Measurements from ENCODE around the gene TCF25. TPM values are rescaled to one million over a fixed set of nuclear protein-coding genes. Genes with fewer than 3 reads are reported as not detected.

TCF25 gene
- total RNA-seq, 1 experiment from 2014 or later = 155 TPM

GRCh38 chr16:89922884-89923639 is 49.7 kb downstream of the TCF25 start, which contains the start of gene TUBB3:
Gene TUBB3, plus strand, starts transcription at chr16:89923342. Its CDS starts 60 bp downstream, at chr16:89923402.
- Mint-ChIP-seq H3K9me3 (no peaks in the 10 kb centered on the region), H3K4me1 (peaks cover 19% of the 10 kb centered on the region), H3K4me3 (peak within 1 kb of the TSS; percentile 88), H3K36me3 (no peaks in the 10 kb centered on the region), H3K27me3 (ENCODE audit: low read depth) (peaks cover 36% of the 10 kb centered on the region), H3K27ac (no peak within 1 kb of the TSS)
- ATAC-seq (peak; percentile 17), DNase-seq (ENCODE audit: low spot score) (peak; percentile 85)
- POLR2A ChIA-PET = interaction anchor here (0.9 to 2.8 kb wide), 5 partner anchors 13 to 50 kb away, joined by 3 to 14 read pairs (median 7); partner anchors contain the start of genes DEF8 and TCF25
- CTCF ChIA-PET = interaction anchor here (0.6 to 5.7 kb wide), 13 partner anchors 13 to 366 kb away, joined by 3 to 70 read pairs (median 6); partner anchors contain the start of genes DBNDD1, DEF8 and TCF25
- TF ChIP-seq ZNF416 (CRISPR knock-in tag; IDR thresholded peaks at IDR 0.05) = peak; percentile 53; the same call in 1 of the 2 replicates
- TF ChIP-seq GABPB1 (CRISPR knock-in tag; IDR thresholded peaks at IDR 0.05) = peak; percentile 60
- TF ChIP-seq ETV6 (CRISPR knock-in tag; IDR thresholded peaks at IDR 0.05) = peak; percentile 69; the same call in 1 of the 2 replicates
- peak; percentile 71; the same call in 1 of the 2 replicates for TF ChIP-seq KAT7 (CRISPR knock-in tag; IDR thresholded peaks at IDR 0.05; ENCODE audit: borderline replicate concordance)
- no peak for TF ChIP-seq NFATC4 (CRISPR knock-in tag; IDR thresholded peaks at IDR 0.05)
- TF ChIP-seq FOXJ3 (CRISPR knock-in tag; IDR thresholded peaks at IDR 0.05; ENCODE audit: borderline replicate concordance) = no peak
- peak; percentile 71; the same call in 1 of the 2 replicates for TF ChIP-seq ZNF671 (CRISPR knock-in tag; IDR thresholded peaks at IDR 0.05)
- 0 out of 2 replicates have a peak, but pooled peaks have one; percentile 60 for TF ChIP-seq CREM (CRISPR knock-in tag; IDR thresholded peaks at IDR 0.05)
- peak; percentile 70; the same call in 1 of the 2 replicates for TF ChIP-seq TP53 (CRISPR knock-in tag; IDR thresholded peaks at IDR 0.05)
- TF ChIP-seq NFYB (CRISPR knock-in tag; conservative IDR thresholded peaks at IDR 0.05; ENCODE audit: low read depth) = peak; percentile 70
- TF ChIP-seq PRRX2 (CRISPR knock-in tag; IDR thresholded peaks at IDR 0.05) = no peak
- 0 out of 2 replicates have a peak, but pooled peaks have one; percentile 13 for TF ChIP-seq ZBTB43 (CRISPR knock-in tag; IDR thresholded peaks at IDR 0.05)
- peak; percentile 44; the same call in 1 of the 2 replicates for TF ChIP-seq TCF7 (CRISPR knock-in tag; IDR thresholded peaks at IDR 0.05; ENCODE audit: low read depth)
- peak; percentile 70; the same call in 1 of the 2 replicates for TF ChIP-seq FOXP4 (CRISPR knock-in tag; IDR thresholded peaks at IDR 0.05)
- peak; percentile 92 for TF ChIP-seq SP1 (CRISPR knock-in tag; conservative IDR thresholded peaks at IDR 0.05)
- no peak for TF ChIP-seq ESRRA (CRISPR knock-in tag; IDR thresholded peaks at IDR 0.05; ENCODE audit: borderline replicate concordance)
- TF ChIP-seq, protein P1, sequence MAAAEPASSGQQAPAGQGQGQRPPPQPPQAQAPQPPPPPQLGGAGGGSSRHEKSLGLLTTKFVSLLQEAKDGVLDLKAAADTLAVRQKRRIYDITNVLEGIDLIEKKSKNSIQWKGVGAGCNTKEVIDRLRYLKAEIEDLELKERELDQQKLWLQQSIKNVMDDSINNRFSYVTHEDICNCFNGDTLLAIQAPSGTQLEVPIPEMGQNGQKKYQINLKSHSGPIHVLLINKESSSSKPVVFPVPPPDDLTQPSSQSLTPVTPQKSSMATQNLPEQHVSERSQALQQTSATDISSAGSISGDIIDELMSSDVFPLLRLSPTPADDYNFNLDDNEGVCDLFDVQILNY (CRISPR knock-in tag; IDR thresholded peaks at IDR 0.05) = 0 out of 2 replicates have a peak, but pooled peaks have one; percentile 43

- Mint-ChIP-seq H3K27me3 (ENCODE audit: low read depth) (peaks cover 33% of the 10 kb centered on the region), H3K9me3 (no peaks in the 10 kb centered on the region), H3K4me1 (peaks cover 17% of the 10 kb centered on the region), H3K4me3 (peak overlapping the region; percentile 63), H3K27ac (no peak overlapping the region), H3K36me3 (no peaks in the 10 kb centered on the region)
- DNase-seq (ENCODE audit: low spot score) (peak; percentile 64), ATAC-seq (peak; percentile 4)
- ChIA-PET CTCF (interaction anchor here (0.6 to 5.7 kb wide), 14 partner anchors 14 to 282 kb away, joined by 3 to 70 read pairs (median 5); partner anchors contain the start of genes DBNDD1, DEF8 and TCF25), POLR2A (interaction anchor here (0.6 to 2.8 kb wide), 5 partner anchors 10 to 92 kb away, joined by 3 to 14 read pairs (median 7); partner anchors contain the start of genes DEF8 and TCF25)
- TF ChIP-seq SMAD3 (CRISPR knock-in tag; IDR thresholded peaks at IDR 0.05; ENCODE audit: borderline replicate concordance) = no peak
- TF ChIP-seq NFE2L1 (CRISPR knock-in tag; IDR thresholded peaks at IDR 0.05) = no peak
- no peak for TF ChIP-seq TEAD4 (CRISPR knock-in tag; IDR thresholded peaks at IDR 0.05)
- no peak for TF ChIP-seq FOXK1 (CRISPR knock-in tag; IDR thresholded peaks at IDR 0.05)
- TF ChIP-seq ESRRA (CRISPR knock-in tag; IDR thresholded peaks at IDR 0.05; ENCODE audit: borderline replicate concordance) = no peak
- no peak for TF ChIP-seq ZNF416 (CRISPR knock-in tag; IDR thresholded peaks at IDR 0.05)
- no peak for TF ChIP-seq ERG (CRISPR knock-in tag; IDR thresholded peaks at IDR 0.05)
- TF ChIP-seq, protein P2, sequence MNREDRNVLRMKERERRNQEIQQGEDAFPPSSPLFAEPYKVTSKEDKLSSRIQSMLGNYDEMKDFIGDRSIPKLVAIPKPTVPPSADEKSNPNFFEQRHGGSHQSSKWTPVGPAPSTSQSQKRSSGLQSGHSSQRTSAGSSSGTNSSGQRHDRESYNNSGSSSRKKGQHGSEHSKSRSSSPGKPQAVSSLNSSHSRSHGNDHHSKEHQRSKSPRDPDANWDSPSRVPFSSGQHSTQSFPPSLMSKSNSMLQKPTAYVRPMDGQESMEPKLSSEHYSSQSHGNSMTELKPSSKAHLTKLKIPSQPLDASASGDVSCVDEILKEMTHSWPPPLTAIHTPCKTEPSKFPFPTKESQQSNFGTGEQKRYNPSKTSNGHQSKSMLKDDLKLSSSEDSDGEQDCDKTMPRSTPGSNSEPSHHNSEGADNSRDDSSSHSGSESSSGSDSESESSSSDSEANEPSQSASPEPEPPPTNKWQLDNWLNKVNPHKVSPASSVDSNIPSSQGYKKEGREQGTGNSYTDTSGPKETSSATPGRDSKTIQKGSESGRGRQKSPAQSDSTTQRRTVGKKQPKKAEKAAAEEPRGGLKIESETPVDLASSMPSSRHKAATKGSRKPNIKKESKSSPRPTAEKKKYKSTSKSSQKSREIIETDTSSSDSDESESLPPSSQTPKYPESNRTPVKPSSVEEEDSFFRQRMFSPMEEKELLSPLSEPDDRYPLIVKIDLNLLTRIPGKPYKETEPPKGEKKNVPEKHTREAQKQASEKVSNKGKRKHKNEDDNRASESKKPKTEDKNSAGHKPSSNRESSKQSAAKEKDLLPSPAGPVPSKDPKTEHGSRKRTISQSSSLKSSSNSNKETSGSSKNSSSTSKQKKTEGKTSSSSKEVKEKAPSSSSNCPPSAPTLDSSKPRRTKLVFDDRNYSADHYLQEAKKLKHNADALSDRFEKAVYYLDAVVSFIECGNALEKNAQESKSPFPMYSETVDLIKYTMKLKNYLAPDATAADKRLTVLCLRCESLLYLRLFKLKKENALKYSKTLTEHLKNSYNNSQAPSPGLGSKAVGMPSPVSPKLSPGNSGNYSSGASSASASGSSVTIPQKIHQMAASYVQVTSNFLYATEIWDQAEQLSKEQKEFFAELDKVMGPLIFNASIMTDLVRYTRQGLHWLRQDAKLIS (CRISPR knock-in tag; IDR thresholded peaks at IDR 0.05; ENCODE audit: borderline replicate concordance) = no peak
- TF ChIP-seq NR2C2 (CRISPR knock-in tag; IDR thresholded peaks at IDR 0.05) = no peak
- TF ChIP-seq TCF7 (CRISPR knock-in tag; IDR thresholded peaks at IDR 0.05; ENCODE audit: low read depth) = no peak
Measured at GRCh38 chr16:89923640-89924296, 50.4 kb downstream of the TCF25 start.
